PC-3 (cell line): ENCODE measurements around the gene VPS13A. TPM values are rescaled to one million over a fixed set of nuclear protein-coding genes. Genes with fewer than 3 reads are reported as not detected.
A peak's percentile ranks its signal among the peaks of the same experiment; 100 is the strongest.

Experiments used
- ATAC-seq: fragments of 200-7000 bp; cut with Tn5 transposase; 2 replicates; pipeline ENCODE4 v1.9.1; 2020; ENCODE audit warnings: mild to moderate bottlenecking, moderate library complexity
- BruUV-seq: library from RNA; stranded (reverse); fragments of 400-500 nt; replicated peaks from 2 replicates; lab custom pipeline; 2021; lab: Mats Ljungman, UMichigan
- CTCF ChIA-PET: fragments of 300-600 bp; sonication (Branson Sonifier 250); formaldehyde crosslinking; loops from one replicate; lab custom pipeline; 2022; ENCODE audit warnings: antibody characterized with exemption; lab: Charles Lee
- POLR2A ChIA-PET: fragments of 300-600 bp; sonication (Branson Sonifier 250); formaldehyde crosslinking; loops from one replicate; lab custom pipeline; 2022; ENCODE audit warnings: antibody characterized with exemption; ENCODE audit not compliant: unreplicated experiment; lab: Charles Lee
- DNase-seq: peaks from one replicate; pipeline ENCODE4 v3.0.0-alpha.2; 2015
- H2AFZ ChIP-seq: fragments of 300-600 bp; sonication (generic); 2 replicates; pipeline ENCODE4 v1.6.0; 2016; ENCODE audit warnings: antibody characterized with exemption, low read length
- H3F3A ChIP-seq: fragments of 300-600 bp; sonication (generic); one replicate; pipeline ENCODE4 v1.6.0; 2017; ENCODE audit warnings: antibody characterized with exemption, low read length, control low read depth, mild to moderate bottlenecking; ENCODE audit not compliant: unreplicated experiment
- H3K27ac ChIP-seq: fragments of 300-600 bp; sonication (generic); 2 replicates; pipeline ENCODE4 v1.5.1; 2016; ENCODE audit warnings: mild to moderate bottlenecking, low read length
- H3K27me3 ChIP-seq: fragments of 300-600 bp; sonication (generic); 2 replicates; pipeline ENCODE4 v1.6.1; 2016; ENCODE audit warnings: low read length, mixed read lengths
- H3K36me3 ChIP-seq: fragments of 300-600 bp; sonication (generic); 2 replicates; pipeline ENCODE4 v1.6.1; 2016; ENCODE audit warnings: low read depth, mixed run types, low read length, mixed read lengths
- H3K4me1 ChIP-seq: fragments of 300-600 bp; sonication (generic); 2 replicates; pipeline ENCODE4 v1.5.1; 2016; ENCODE audit warnings: low read length; ENCODE audit not compliant: insufficient read depth
- H3K4me2 ChIP-seq: fragments of 300-600 bp; sonication (generic); 2 replicates; pipeline ENCODE4 v1.6.0; 2016; ENCODE audit warnings: low read length
- H3K4me3 ChIP-seq: fragments of 300-600 bp; sonication (generic); 2 replicates; pipeline ENCODE4 v1.5.1; 2016; ENCODE audit warnings: mild to moderate bottlenecking, low read length, mixed read lengths
- H3K79me2 ChIP-seq: fragments of 300-600 bp; sonication (generic); 2 replicates; pipeline ENCODE4 v1.6.1; 2017; ENCODE audit warnings: low read length, mixed read lengths
- H3K9ac ChIP-seq: fragments of 300-600 bp; sonication (generic); 2 replicates; pipeline ENCODE4 v1.6.0; 2016; ENCODE audit warnings: mild to moderate bottlenecking, low read length
- H3K9me2 ChIP-seq: fragments of 300-600 bp; sonication (generic); replicated peaks from 2 replicates; pipeline ENCODE4 v1.6.1; 2016; ENCODE audit warnings: mixed run types, low read length, mixed read lengths
- H3K9me3 ChIP-seq: fragments of 300-600 bp; sonication (generic); 2 replicates; pipeline ENCODE4 v1.6.1; 2016; ENCODE audit warnings: low read length, mixed read lengths
- H4K20me1 ChIP-seq: fragments of 300-600 bp; sonication (generic); 2 replicates; pipeline ENCODE4 v1.6.1; 2016; ENCODE audit warnings: low read length, mixed read lengths
- EZH2 ChIP-seq: fragments of 300-600 bp; sonication (generic); IDR thresholded peaks from one replicate; pipeline ENCODE4 v1.6.1; 2017; ENCODE audit warnings: antibody characterized with exemption, mild to moderate bottlenecking, low read length; ENCODE audit not compliant: unreplicated experiment
- EZH2phosphoT487 ChIP-seq: fragments of 300-600 bp; sonication (generic); IDR thresholded peaks from 2 replicates; pipeline ENCODE4 v1.6.1; 2018; ENCODE audit warnings: mild to moderate bottlenecking, antibody characterized with exemption, low read length, borderline replicate concordance
- intact Hi-C: fragments of 100-400 bp; cut with micrococcal nuclease; formaldehyde crosslinking; loops from 2 replicates; pipeline ENCODE4 v1.9.0; 2023
- total RNA-seq: library from RNA; depleted of rRNA; stranded (reverse); fragments of >200 nt; gene quantifications from 2 replicates; pipeline ENCODE4 v1.2.3, GENCODE V29; 2014
- TF ChIP-seq, protein P1 (sequence below): fragments of 300-600 bp; sonication (generic); conservative IDR thresholded peaks from 2 replicates; pipeline ENCODE4 v1.5.1; 2017; ENCODE audit warnings: antibody characterized with exemption, low read depth, mild to moderate bottlenecking, low read length

Gene VPS13A
- total RNA-seq, 1 experiment from 2014 or later, result 17.5 TPM

DNA sequence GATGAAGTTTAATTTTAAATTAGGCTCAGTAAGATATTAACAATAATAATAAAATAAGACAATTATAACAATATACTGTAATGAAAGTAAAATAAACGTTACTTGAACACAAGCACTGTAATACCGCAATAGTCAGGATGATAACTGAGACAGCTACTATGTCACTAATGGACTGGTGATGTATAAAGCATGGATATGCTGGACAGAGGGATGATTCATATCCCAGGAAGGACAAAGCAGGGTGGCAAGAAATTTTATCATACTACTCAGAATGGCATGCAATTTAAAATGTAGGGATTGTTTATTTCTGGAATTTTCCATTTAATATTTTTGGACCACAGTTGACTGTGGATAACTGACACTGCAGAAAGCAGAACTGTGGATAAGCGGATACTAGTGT lies 196.9 kb downstream of the VPS13A start:
- Histone ChIP-seq H3F3A (no peaks in the 10 kb centered on the region), H3K4me2 (no peak overlapping the region), H3K4me3 (no peak overlapping the region), H3K4me1 (no peaks in the 10 kb centered on the region), H3K36me3 (0 out of 2 replicates have a peak, but pooled peaks cover 9% of the 10 kb centered on the region), H3K9ac (no peak overlapping the region), H2AFZ (no peak overlapping the region), H3K27me3 (no peaks in the 10 kb centered on the region), H3K9me3 (no peaks in the 10 kb centered on the region), H4K20me1 (no peaks in the 10 kb centered on the region), H3K27ac (no peak overlapping the region), H3K79me2 (no peaks in the 10 kb centered on the region), H3K9me2 (no peaks in the 10 kb centered on the region)
- ChIA-PET CTCF (no interaction called here), POLR2A (no interaction called here)
- intact Hi-C loops, result no loop called here
- DNase-seq (no peak), ATAC-seq (no peak)
- TF ChIP-seq, protein P1, sequence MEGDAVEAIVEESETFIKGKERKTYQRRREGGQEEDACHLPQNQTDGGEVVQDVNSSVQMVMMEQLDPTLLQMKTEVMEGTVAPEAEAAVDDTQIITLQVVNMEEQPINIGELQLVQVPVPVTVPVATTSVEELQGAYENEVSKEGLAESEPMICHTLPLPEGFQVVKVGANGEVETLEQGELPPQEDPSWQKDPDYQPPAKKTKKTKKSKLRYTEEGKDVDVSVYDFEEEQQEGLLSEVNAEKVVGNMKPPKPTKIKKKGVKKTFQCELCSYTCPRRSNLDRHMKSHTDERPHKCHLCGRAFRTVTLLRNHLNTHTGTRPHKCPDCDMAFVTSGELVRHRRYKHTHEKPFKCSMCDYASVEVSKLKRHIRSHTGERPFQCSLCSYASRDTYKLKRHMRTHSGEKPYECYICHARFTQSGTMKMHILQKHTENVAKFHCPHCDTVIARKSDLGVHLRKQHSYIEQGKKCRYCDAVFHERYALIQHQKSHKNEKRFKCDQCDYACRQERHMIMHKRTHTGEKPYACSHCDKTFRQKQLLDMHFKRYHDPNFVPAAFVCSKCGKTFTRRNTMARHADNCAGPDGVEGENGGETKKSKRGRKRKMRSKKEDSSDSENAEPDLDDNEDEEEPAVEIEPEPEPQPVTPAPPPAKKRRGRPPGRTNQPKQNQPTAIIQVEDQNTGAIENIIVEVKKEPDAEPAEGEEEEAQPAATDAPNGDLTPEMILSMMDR, result no peak
- TF ChIP-seq EZH2 (no peak), EZH2phosphoT487 (no peak)
- no TSS peak for BruUV-seq

DNA sequence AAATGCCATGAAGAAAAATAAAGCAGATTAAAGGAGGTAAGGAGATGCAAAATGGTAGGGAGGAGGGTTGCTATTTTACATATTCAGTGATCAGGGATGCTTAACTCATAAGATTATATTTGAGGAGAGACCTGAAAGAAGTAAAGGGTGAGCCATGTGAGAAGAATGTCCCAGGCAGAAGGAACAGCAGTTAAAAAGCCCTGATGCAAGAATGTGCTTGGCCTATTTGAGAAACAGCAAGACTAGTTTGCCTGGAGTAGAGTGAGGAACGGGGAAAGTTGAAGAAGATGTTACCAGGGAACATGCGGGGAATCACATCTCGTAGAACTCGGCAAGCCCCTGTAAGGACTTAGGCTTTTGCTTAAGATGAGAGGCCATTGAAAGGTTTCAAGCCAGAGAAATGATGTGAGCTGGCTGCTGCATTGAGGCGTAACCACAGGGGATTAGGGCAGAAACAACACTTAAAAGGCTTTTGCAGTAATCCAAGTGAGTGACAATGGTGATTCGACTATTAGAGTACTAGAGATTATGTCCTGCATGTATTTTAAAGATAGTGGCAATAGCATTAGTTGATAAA lies 198.7 kb downstream of the VPS13A start:
- Histone ChIP-seq H3K27me3 (no peaks in the 10 kb centered on the region), H3K36me3 (0 out of 2 replicates have a peak, but pooled peaks cover 2% of the 10 kb centered on the region), H3K4me3 (no peak overlapping the region), H3K79me2 (no peaks in the 10 kb centered on the region), H3K9ac (no peak overlapping the region), H3K4me1 (no peaks in the 10 kb centered on the region), H2AFZ (no peak overlapping the region), H3K9me2 (no peaks in the 10 kb centered on the region), H3K27ac (no peak overlapping the region), H3F3A (no peaks in the 10 kb centered on the region), H3K4me2 (no peak overlapping the region), H3K9me3 (no peaks in the 10 kb centered on the region), H4K20me1 (no peaks in the 10 kb centered on the region)
- ChIA-PET POLR2A (no interaction called here), CTCF (no interaction called here)
- BruUV-seq, result no TSS peak
- TF ChIP-seq EZH2, result no peak
- TF ChIP-seq, protein P1, result no peak
- TF ChIP-seq EZH2phosphoT487, result no peak
- DNase-seq (no peak), ATAC-seq (no peak)
- intact Hi-C loops, result no loop called here

DNA sequence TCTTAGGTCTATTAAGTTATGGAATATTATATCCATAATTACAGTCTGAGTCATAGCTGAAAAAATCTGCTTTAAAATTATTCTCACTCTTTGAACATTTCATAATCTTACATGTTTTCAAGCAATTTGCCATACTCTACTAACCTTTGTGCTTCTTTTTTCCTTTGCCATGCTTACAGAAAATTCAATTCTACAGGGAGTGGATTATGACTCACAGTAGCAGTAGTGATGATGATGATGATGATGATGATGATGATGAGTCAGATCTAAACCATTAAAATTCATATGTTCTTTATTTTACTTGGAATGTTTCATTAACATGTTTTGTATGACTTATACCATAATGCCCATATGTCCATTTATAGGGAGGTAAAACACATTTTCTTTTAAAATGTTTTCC lies 207.1 kb downstream of the VPS13A start:
- Histone ChIP-seq H3K9me3 (no peaks in the 10 kb centered on the region), H2AFZ (no peak overlapping the region), H3K4me2 (0 out of 2 replicates have a peak overlapping the region, but pooled peaks have one; percentile 31), H3F3A (no peaks in the 10 kb centered on the region), H4K20me1 (no peaks in the 10 kb centered on the region), H3K36me3 (no peaks in the 10 kb centered on the region; the same call in 1 of the 2 replicates), H3K9ac (no peak overlapping the region), H3K27ac (peak overlapping the region; percentile 57), H3K4me1 (peaks cover 16% of the 10 kb centered on the region), H3K79me2 (no peaks in the 10 kb centered on the region), H3K4me3 (no peak overlapping the region), H3K9me2 (no peaks in the 10 kb centered on the region), H3K27me3 (no peaks in the 10 kb centered on the region)
- peak; percentile 13; the same call in 1 of the 2 replicates for ATAC-seq
- POLR2A ChIA-PET, result no interaction called here
- TF ChIP-seq, protein P1, result no peak
- TF ChIP-seq EZH2phosphoT487, result no peak
- no peak for TF ChIP-seq EZH2
- intact Hi-C loops, result no loop called here
- CTCF ChIA-PET, result interaction anchor here (0.6 kb wide), 1 partner anchor 62 kb away, joined by 3 read pairs; no protein-coding TSS in a partner anchor
- DNase-seq, result peak; percentile 52
- no TSS peak for BruUV-seq
